ENCODE results near the gene ACSL5.
"Not testable (repeated sequence)": the region's sequence is repeated elsewhere in the genome, so short reads cannot be mapped to it uniquely, and the experiment has no call there.

ACSL5 gene

GRCh38 chr10:112351146-112351545, 22.8 kb upstream of the ACSL5 start:
- DNase-seq, result no peak

- no peak for DNase-seq
Measured at GRCh38 chr10:112352044-112352443, 21.9 kb upstream of the ACSL5 start.

- no peak for DNase-seq
Measured at GRCh38 chr10:112353046-112353445, 20.9 kb upstream of the ACSL5 start.

- DNase-seq, result no peak
Measured at GRCh38 chr10:112356686-112357085, 17.2 kb upstream of the ACSL5 start.

GRCh38 chr10:112359606-112360307, 14.2 kb upstream of the ACSL5 start:
- no peak for DNase-seq

- DNase-seq, result no peak
Measured at GRCh38 chr10:112360308-112361270, 13.3 kb upstream of the ACSL5 start.

GRCh38 chr10:112361951-112362751, 11.8 kb upstream of the ACSL5 start:
- DNase-seq, result no peak

GRCh38 chr10:112362833-112363232, 11.1 kb upstream of the ACSL5 start:
- no peak for DNase-seq

GRCh38 chr10:112363696-112364688, 9.9 kb upstream of the ACSL5 start:
- DNase-seq, result no peak

- no peak for DNase-seq
Measured at GRCh38 chr10:112365014-112365432, 8.9 kb upstream of the ACSL5 start.

GRCh38 chr10:112365451-112365850, 8.5 kb upstream of the ACSL5 start:
- DNase-seq, result no peak

GRCh38 chr10:112366992-112367391, 6.9 kb upstream of the ACSL5 start:
- DNase-seq, result no peak

GRCh38 chr10:112367516-112367915, 6.4 kb upstream of the ACSL5 start:
- no peak for DNase-seq

- peak; percentile 35 for DNase-seq
Measured at GRCh38 chr10:112369495-112370423, 4.2 kb upstream of the ACSL5 start.

- no peak for DNase-seq
Measured at GRCh38 chr10:112370424-112370819, 3.5 kb upstream of the ACSL5 start.

GRCh38 chr10:112371326-112371725, 2.6 kb upstream of the ACSL5 start:
- not testable (repeated sequence) for DNase-seq

GRCh38 chr10:112372182-112372810, 1.6 kb upstream of the ACSL5 start:
- not testable (repeated sequence) for DNase-seq

- DNase-seq, result peak; percentile 39
Measured at GRCh38 chr10:112374724-112375541, 1.0 kb downstream of the ACSL5 start.

GRCh38 chr10:112375721-112376395, 1.9 kb downstream of the ACSL5 start:
- peak; percentile 55 for DNase-seq
